IPS-NIHi11 (cell line): ENCODE results near the gene EHMT1.

ENCODE experiments used
- DNase-seq: peaks from one replicate; pipeline ENCODE4 v3.0.0; 2012; ENCODE audit warnings: mixed read lengths, low spot score

Gene EHMT1

DNA sequence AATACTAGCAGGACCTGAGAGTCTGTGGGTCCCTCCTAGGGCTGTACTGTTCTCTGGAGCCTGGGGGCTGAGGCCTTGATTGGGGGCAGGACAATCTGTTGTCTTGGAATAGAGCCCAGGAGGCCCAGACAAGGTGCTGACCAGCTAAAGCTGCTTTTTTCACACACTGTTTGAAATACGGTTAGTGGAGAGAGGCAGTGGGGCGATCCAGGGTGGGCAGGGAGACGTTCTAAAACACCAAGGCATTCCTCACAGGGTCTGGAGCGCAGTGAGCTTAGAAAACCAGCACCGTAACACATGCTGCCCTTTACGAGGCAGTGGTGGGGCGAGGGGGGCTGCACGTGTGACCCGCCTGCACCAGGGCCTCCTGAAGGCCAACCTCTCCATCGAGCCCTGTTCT is 55.1 kb downstream of the EHMT1 start:
- DNase-seq, result no peak

DNA sequence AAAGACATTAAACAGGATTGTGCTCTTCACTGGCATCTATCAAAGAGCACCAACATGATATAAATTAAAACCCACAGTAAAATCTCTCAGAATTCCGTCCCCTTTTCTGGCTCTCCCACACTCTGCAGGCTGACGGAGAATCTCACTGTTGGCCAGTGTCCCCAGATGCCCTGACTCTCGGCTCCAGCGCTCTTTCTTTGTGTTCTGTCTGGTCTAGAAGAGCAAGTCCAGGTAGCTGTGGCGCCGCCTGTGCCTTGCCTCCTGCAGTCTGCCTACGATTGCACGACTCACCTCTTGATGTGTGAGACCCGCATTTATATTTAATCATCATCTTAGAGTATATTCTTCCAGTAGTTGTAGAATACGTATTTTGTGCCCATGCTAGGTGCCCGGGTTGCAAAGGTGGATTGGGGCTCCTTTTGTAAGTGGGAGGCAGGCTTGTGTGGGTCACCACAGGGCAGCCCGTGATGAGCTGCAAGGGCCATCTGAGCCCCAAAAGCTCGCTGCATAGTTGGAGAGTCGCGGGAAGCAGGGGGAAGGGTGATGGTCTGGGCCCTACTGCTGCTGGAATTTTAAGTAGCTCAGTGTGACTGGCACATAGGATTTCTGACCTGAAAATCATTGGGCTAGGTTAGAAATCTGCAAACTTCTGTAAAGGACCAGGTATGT is 55.6 kb downstream of the EHMT1 start:
- no peak for DNase-seq

DNA sequence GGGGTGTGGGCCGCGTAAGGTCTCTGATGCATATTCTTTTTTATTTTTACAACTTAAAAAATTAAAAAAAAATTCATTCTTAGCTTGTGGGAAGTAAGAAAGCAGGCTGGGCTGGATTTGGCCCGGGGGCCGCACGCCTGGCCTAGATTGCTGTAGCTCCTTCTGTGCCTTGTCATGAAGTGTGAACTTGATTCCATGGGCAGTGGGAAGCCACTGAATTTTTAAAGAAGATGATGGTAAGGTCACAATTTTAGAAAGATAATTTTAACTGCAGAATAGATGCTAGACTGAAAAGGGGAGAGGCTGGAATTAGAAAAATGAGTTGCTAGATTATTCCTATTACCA is 56.1 kb downstream of the EHMT1 start:
- no peak for DNase-seq

DNA sequence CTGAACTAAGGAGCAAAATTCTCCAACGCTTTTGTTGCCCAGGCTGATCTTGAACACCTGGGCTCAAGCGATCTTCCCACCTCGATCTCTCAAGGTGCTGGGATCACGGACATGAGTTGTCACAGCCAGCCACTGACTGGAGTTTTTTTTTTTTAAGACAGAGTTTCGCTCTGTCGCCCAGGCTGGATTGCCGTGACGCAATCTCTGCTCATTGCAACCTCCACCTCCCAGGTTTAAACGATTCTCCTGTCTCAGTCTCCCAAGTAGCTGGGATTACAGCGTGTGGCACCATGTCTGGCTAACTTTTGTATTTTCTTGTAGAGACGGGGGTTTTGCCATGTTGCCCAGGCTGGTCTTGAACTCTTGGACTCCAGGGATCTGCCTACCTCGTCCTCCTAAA is 58.2 kb downstream of the EHMT1 start:
- no peak for DNase-seq

DNA sequence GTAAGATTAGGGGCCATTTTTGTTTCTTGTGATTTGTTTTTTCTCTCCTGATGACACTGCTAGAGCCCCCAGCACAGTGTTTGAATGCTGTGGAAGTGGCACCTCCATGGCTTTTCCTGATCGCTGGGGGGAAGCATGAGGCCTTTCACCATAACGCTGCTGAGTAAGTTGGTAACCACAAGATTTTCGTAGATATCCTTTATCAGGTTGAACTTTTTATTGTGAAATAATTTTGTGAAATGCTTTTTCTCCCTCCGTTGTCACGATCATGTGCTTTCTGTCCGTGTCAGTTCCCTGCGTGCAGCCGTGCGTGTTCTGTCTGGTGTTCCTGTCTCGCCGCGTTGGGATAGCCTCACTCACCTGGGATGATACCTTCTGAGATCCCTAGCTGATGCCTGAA is 59.4 kb downstream of the EHMT1 start:
- no peak for DNase-seq

DNA sequence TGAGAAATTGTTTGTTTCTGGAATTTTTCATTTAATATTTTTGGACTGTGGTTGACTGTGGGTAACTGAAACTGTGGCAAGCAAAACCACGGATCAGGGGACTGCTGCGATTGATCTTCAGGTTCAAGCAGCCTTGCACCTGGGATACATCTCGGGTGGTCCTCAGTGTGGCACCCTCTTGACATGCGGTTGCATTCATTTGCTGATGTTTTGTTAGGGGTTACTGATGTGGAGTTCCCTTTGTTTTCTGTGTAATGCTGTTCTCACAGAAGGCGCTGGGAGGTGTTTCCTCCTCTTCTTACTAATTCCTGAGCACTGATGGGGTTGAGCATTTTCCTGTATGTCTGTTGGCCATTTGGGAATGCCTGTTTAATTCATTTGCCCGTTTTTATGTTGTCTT is 60.4 kb downstream of the EHMT1 start:
- DNase-seq, result peak; percentile 54

DNA sequence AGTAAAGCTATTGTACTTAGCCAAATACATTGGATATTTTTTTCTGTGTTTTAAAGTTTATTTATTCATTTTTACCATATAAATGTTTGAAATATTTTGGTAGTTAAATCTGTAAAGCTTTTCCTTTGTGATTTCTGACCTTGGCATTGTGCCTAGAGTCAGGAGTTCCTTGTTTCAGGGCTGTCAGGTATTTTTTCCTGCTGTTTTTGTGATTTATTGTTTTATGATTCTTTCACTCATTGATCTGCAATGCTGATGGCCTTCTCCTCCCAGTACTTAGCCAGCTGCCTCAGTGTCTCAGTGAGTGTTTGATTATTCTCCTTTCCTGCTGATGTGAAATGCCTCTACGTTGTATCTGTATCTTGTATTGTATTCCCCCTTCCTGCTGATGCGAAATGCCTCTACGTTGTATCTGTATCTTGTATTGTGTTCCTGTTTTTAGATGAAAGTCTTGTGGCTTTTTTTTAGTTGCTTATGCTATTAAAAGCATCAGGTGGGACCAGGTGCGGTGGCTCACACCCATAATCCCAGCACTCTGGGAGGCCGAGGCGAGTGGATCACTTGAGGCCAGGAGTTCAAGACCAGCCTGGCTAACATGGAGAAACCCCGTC is 61.0 kb downstream of the EHMT1 start:
- no peak for DNase-seq

DNA sequence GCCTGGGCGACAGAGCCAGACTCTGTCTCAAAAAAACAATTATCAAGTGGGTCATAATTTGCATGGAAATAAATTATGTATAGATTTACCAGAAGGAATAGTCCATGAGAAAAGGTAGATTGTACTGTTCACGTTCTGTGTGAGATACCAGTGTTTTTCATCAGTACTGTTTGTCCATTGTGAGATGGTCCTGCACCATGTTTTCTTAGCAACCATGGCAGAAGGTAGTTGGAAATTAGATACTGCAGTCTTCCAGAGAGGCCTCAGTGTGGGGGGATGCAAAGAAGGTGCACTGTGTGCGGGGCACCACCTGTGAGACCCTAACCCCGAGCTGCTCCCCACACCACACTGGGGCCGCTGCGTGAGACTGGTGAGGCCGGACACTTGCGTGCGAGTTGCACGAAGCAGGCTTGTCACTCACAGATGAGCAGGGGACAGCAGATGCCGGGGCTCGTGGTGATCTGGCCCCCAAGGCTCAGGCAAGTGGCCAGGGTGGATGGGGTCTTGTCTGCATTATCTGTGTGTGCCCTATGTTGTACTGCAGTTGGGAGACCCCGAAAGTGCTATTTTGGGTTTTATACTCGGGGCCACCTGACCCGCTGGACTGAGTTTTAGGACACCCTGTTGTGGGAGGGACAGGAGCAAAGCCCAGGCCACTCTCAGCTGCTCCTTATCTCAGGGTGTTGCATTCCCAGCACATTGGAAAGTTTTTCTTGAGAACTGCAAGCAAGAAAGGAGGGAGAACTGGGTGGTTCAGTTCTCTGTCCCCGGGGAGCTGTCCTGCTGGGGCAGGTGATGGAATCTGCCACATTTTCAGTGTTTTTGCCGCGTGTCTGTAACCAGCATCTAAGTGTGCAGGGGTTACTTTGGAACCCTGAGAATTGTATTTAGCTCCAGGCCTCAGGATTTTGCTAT is 61.9 kb downstream of the EHMT1 start:
- no peak for DNase-seq

DNA sequence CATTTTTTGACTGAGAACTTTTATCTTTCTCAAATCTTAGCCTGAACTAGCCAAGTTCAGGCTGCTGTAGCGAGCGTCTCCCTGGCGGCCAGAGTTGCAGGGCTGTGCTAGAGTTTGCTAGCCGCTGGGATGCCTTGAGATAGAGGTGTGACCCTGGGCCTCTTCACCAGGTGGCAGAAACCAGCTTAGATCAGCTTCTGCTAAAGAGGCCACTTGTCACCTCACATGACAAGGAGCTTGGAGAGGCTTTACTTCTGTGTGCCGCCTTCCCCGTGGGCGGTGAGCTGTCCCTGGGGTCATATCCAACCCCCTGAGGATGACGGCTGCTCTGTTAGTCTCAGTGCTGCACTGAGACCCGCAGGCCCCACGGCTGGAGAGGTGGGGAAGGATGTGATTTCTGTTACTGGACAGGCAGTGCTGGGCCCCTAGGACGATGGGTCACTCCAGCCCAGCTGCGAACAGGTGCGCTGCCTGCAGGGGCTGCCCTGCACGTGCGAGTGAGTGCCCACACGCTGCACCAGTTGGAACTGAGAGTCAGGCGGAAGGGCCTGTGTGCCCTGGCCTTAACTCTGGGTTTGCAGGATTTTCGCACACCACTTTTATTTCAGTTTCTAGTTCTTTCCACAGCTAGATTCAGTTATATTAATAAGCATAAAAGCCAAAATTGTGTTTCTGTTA is 63.8 kb downstream of the EHMT1 start:
- no peak for DNase-seq

DNA sequence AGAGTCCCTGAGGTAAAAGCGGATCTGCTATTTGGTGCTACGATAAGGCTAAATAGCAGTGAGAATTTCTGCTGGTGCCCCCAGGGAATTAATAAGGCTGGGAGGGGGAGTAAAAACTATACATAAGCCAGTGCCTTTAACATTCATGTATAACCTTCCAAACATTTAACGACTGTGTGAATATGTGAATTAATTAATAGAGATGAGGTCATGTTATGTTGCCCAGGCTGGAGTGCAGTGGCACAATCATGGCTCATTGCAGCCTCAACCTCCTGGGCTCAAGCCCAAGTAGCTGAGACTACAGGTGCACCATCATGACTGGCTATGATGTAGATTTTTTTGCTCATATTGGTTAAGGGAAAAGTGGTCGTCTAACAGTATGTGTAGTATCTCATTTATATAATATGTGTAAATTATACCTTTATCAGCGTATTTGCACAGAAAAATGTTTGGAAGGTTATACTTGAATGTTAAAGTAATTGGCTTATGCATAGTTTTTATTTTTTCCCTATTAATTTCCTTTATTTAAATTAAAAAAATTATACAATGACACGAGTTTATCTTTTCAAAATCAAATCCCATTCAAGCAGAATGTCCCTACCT is 64.6 kb downstream of the EHMT1 start:
- DNase-seq, result no peak

DNA sequence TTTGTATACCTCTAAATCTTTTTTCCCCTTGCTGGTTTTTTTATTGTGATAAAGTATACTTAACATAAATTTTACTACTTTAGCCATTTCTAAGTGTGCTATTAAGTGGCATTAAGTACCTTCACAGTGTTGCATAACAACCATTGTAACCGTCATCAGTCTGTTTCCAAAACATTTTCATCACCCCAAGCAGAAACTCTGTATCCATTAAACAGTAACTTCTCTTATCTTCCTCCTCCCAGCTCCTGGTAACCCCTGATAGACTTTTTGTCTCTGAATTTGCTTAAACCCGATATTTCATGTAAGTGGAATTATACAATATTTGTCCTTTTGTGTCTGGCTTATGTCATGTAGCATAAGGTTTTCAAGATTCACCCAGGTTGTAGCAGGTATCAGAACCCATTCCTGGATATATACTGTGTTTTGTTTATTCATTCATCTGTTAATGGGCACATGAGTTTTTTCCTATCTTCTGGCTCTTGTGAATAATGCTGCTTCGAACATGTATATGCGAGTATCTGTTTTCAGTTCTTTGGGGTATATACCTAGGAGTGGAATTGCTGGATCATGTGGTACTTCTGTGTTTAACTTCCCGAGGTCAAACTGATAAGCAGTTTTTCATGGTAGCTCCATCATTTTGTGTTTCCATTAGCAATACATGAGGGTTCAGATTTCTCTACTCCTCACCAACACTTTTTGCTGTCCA is 66.4 kb downstream of the EHMT1 start:
- no peak for DNase-seq

DNA sequence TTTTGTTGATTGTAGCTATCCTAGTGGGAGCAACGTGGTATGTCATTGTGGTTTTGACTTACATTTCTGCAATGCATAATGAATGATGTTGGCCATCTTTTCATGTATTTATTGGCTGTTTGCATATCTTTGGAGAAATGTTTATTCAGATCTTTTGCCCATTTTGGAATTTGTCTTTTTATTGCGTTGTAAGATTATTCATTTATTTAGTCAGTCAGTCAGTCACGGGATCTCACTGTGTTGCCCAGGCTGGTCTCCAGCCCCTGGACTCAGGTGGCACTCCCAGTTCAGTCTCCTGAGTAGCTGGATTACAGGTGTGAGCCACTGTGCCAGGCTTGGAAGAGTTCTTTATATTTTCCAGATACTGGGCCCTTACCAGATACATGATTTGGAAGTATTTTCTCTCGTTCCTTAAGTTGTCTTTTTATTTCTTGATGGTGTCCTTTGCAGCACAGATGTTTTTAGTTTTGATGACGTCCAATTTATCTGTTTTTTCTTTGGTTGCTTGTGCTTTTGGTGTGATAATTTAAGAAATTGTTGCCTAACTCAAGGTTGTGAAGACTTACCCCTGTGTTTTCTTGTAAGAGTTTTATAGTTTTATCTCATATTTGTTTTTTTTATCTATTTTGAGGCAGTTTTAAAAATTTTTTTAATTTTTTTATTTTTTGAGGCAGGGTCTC is 67.1 kb downstream of the EHMT1 start:
- DNase-seq, result no peak

DNA sequence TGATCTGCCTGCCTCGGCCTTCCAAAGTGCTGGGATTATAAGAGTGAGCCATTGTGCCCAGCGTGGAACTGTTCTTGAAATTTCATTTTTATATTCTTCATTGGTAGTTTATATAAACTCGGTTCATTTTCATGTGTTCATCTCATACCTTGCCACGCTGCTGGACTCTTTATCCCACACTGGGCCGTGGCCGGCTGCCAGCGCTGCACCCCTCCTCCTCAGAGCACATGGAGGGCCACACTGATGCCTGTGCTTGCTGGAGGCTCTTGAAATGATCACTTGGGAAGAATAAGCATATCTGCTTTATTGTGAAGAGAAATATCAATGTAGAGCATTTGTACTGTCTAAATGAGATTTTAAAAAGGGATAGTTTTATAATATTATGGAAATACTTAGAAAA is 69.5 kb downstream of the EHMT1 start:
- DNase-seq, result no peak

DNA sequence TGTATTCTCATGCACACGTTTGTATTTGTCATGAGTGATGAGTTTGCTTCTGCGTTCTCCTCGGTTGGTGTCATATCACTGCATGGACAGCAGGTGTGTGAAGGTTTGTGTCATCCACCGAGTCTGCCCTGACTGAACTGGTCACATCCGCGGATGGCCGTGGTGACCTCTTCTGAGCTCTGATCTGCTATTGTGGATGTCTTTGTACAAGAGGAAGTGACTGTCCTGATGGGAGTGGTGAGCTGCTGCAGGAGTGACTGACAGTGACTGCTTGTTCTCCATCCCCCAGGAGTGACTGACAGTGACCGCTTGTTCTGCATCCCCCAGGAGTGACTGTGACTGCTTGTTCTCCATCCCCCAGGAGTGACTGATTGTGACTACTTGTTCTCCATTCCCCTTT is 69.9 kb downstream of the EHMT1 start:
- DNase-seq, result no peak

DNA sequence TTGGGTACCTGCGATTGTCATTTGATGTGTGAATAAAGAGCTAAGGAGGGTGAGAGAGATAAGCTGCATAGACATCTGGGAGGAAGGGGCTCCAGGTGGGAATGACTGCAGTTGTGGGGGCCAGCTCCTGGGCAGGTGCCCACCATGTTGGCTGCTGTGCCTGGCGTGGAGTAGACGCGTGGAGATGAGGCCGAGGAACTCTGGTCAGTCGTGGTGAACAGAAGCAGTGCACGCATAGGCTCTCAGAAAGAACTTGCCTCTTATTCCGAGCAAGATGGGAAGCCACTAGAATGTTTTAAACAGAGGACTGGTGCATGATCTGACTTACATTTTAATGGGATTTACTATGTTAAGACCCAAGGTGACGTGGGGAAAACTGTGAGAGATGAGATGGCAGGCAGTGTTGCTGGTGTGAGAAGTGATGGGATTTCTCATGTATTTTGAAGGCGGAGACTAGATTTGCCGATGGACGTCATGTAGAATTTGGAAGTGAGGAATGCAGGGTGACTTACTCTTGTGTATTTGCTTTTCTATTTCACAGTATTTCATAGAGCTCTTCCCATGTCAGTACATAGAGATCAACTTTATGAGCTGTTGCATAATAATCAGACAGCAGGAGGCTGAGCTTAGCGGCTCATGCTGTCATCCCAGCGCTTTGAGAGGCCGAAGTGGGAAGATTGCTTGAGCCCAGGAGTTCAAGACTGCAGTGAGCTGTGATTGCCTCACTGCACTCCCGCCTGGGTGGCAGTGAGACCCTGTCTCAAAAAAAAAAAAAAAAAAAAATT is 71.1 kb downstream of the EHMT1 start:
- DNase-seq, result no peak

DNA sequence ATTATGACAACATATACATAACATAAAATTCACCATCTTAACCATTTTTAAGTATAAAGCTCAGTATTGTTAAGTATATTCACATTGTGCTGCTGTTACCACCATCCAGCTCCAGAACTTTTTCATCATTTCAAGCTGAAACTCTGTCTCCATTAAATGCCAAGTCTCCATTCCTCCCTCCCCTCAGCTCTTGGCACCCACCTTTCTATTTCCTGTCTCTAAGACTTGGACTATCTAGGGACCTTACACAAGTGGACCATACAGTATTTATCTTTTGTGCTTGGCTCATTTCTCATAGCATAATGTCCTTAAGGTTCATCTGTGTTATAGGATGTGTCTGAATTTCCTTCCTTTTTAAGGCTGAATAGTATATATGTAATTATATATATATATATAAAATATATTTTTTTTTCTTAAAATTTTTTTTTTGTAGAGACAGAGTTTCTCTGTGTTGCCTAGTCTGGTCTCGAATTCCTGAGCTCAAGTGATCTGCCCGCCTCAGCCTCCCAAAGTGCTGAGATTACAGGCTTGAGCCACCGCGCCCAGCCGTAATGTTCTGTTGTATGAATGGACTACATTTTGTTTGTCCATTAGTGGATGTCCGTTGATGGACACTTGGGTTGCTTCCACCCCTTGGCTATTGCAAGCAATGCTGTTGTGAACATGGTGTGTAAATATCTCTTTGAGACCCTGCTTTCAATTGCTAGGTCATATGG is 72.3 kb downstream of the EHMT1 start:
- no peak for DNase-seq

DNA sequence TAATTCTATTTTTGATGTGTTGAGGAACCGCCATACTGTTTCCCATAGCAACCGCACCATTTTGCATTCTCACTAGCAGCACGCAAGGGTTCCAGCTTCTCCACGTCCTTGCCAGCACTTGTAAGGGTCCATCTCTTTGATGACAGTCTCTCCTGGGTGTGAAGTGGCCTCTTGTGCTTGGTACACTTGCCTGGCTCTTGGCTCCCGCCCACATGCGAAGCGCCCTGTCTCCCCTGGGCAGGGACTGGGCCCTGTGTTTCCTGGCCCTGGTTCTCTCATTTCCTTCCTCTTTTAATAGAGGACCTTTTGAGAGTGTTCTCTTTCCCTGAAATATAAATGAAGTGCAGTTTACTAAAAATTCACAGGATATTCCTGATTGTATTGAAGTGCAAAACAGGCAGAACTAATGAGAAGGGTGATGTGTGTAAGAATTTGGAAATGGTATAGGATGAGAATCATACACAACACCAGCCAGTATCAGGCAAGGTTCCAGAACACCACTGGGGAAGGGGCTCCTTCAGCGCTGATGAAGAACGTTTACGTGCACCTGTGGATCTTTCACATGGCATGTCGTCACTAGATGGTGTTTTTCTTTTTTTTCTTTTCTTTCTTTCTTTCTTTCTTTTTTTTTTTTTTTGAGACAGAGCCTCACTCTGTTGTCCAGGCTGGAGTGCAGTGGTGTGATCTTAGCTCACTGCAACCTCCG is 73.0 kb downstream of the EHMT1 start:
- DNase-seq, result no peak

DNA sequence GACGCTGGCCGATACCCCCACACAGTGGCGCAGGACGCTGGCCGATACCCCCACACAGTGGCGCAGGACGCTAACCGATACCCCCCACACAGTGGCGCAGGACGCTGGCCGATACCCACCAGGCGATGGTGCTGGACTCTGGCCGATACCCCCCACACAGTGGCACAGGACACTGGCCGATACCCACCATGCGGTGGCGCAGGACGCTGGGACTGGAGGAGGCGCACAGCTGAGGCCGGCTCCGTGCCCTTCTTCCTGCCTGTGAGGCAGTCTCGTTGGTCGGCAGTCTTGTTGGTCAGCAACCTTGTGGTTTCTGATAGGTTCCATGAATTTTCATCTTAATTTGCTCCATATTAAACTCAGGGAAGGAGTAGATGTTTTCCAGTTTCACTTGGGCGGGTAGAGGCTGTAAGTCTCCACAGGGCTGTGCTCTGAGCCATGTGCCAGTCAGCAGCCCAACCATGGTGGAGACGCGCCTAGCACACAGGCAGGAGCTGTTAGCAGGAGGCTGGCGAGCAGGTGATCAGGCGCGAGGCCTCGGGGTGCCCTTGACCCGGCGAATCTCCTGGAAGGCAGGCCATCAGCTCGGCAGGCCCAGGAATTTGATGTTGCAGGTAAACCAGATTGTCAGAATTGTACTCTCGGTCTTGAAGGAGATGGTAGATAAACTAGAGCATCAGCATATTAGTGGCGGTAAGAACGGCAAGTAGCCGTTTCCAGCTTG is 75.6 kb downstream of the EHMT1 start:
- no peak for DNase-seq
